Heart left ventricle (tissue), 16 donors: Measurements from ENCODE around the gene CECR2. TPM values are rescaled to one million over a fixed set of nuclear protein-coding genes. Genes with fewer than 3 reads are reported as not detected.

Experiments
- ATAC-seq, 4 donors: fragments of 200-7000 bp; cut with Tn5 transposase; one replicate each; pipeline ENCODE4 v1.9.1; 2020 to 2022; ENCODE audit warnings: moderate library complexity in 4 of 4, mild to moderate bottlenecking in 3 of 4, moderate number of reproducible peaks in 1 of 4
- DNase-seq, 5 donors: peaks; one replicate each; pipeline ENCODE4 v3.0.0-alpha.2; 2020
- H3K27ac ChIP-seq, 12 donors: fragments of 200-600 bp; sonication (generic) in 4 of 12; one replicate each; pipeline versions ENCODE4 v1.5.0 to v1.8.0; 2016 to 2022; ENCODE audit warnings: mild to moderate bottlenecking in 2 of 12
- H3K27me3 ChIP-seq, 9 donors: fragments of 200-600 bp; sonication (generic) in 2 of 9; one replicate each; pipeline versions ENCODE4 v1.5.1 to v1.8.0; 2016 to 2022; ENCODE audit warnings: mild to moderate bottlenecking in 3 of 9
- H3K36me3 ChIP-seq, 9 donors: fragments of 200-600 bp; sonication (generic) in 2 of 9; one replicate each; pipeline versions ENCODE4 v1.5.0 to v1.8.0; 2018 to 2022; ENCODE audit warnings: mild to moderate bottlenecking in 2 of 9
- H3K4me1 ChIP-seq, 12 donors: fragments of 200-600 bp; sonication (generic) in 4 of 12; one replicate each; pipeline versions ENCODE4 v1.5.0 to v1.8.0; 2016 to 2022; ENCODE audit warnings: mild to moderate bottlenecking in 3 of 12
- H3K4me3 ChIP-seq, 12 donors: fragments of 200-600 bp; sonication (generic) in 4 of 12; one replicate each; pipeline versions ENCODE4 v1.5.0 to v1.8.0; 2017 to 2022; ENCODE audit warnings: mild to moderate bottlenecking in 9 of 12, moderate library complexity in 4 of 12
- H3K9me3 ChIP-seq, 12 donors: fragments of 200-600 bp; sonication (generic) in 4 of 12; one replicate each; pipeline versions ENCODE4 v1.5.0 to v1.8.0; 2016 to 2022; ENCODE audit warnings: mild to moderate bottlenecking in 1 of 12
- POLR2A ChIP-seq, 2 donors: fragments of 450-650 bp; IDR thresholded peaks; one replicate each; pipeline ENCODE4 v1.6.1; 2017; ENCODE audit warnings: antibody characterized with exemption in 2 of 2, mild to moderate bottlenecking in 2 of 2, moderate library complexity in 2 of 2
- WGBS, 4 donors: extraction: QIAGEN DNeasy Blood & Tissue Kit in 2 of 4; methylation state at CpG; one replicate each; pipeline versions ENCODE4 v1.1.5 to v1.1.7; 2013 to 2018; 5-methylcytosine and 5-hydroxymethylcytosine counted together
- intact Hi-C, 10 donors: fragments of 100-400 bp; cut with DNase I; formaldehyde crosslinking; loops; one replicate each; pipeline versions ENCODE4 v1.11.1 to v1.14.2; 2022
- polyA plus RNA-seq, 2 donors: library from polyadenylated mRNA; stranded (reverse); fragments of 200-250 nt; gene quantifications; one replicate each; pipeline ENCODE4 v1.2.3, GENCODE V29; 2013
- total RNA-seq, 9 donors: library from RNA; depleted of rRNA in 2 of 9; stranded (reverse); fragments of >200 nt in 2 of 9; fragmentation: NEBNext Ultra II Directional in 3 of 9; extraction: Animal tissue kit (Norgen Biotek cat#: 25700) in 3 of 9; gene quantifications; one replicate each; pipeline versions ENCODE4 v1.1.0 to v1.2.4, GENCODE V29; 2016 to 2023
- TF ChIP-seq, protein P1 (sequence below), 12 donors: fragments of 200-600 bp; sonication (generic) in 4 of 12; IDR thresholded peaks; one replicate each; pipeline versions ENCODE4 v1.5.0 to v1.8.0; 2018 to 2022; ENCODE audit warnings: antibody characterized with exemption in 12 of 12, mild to moderate bottlenecking in 5 of 12
- donor health status: ischemic (EF 13 %, LVEDD 7.1; RV severe dilation, severe dysfunction).
- donor health status: healthy with polysubstance abuse.
- donor health status: DM: no; HTN: yes; CAD: no.
- donor health status: DM: no; HTN: no; CAD: no.
- donor health status: ischemic (EF 25% LVEDD 6.9; RV normal size, moderate dysfunction).
- donor health status: ischemic (EF 25% LVEDD 5.7; RV mildly dilated, moderate dysfunction).
- donor health status: healthy.
- donor health status: DM: yes; HTN: yes; CAD: no.
- donor health status: ischemic (EF 35%, LVEDD 5.7; RV mildly dilated, moderate dysfunction).
- donor health status: nonischemic (EF 11% LVEDD 7.7; RV severe dilation, severe dysfunction).
- donor health status: DM: yes; HTN: yes; CAD: no.
- donor health status: PGD.
- donor health status: ischemic (EF 29% LVEDD 5.4; RV normal size, mild dysfunction).
- donor health status: nonischemic (EF 23%, LVEDD 6.1; RV moderate dilation, normal function).

Gene CECR2
- total and polyA plus RNA-seq, 11 donors = 3.8 to 11.6 (median 6.8) TPM

DNA sequence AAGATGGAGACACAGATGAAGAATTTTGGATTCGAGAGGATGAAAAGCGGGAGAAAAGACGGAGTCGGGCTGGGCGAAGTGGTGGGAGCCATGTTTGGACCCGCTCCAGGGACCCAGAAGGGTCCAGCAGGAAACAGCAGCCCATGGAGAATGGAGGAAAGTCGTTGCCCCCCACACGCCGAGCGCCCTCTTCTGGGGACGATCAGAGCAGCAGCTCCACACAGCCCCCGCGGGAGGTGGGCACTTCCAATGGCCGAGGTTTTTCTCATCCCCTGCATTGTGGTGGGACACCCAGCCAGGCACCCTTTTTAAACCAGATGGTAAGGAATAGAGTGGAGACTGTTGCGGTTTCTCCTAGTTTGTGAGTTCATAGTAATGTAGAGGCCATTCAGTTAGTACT is 171.2 kb downstream of the CECR2 start:
- H3K4me3 ChIP-seq = no peak overlapping the region
- WGBS, 4 donors = 85 to 89% (median 87%) methylated on average over 15 of the region's 15 CpGs
- H3K27me3 ChIP-seq = no peaks in the 10 kb centered on the region
- no peaks in the 10 kb centered on the region for H3K4me1 ChIP-seq
- ATAC-seq = no peak
- H3K9me3 ChIP-seq = no peaks in the 10 kb centered on the region
- TF ChIP-seq, protein P1, sequence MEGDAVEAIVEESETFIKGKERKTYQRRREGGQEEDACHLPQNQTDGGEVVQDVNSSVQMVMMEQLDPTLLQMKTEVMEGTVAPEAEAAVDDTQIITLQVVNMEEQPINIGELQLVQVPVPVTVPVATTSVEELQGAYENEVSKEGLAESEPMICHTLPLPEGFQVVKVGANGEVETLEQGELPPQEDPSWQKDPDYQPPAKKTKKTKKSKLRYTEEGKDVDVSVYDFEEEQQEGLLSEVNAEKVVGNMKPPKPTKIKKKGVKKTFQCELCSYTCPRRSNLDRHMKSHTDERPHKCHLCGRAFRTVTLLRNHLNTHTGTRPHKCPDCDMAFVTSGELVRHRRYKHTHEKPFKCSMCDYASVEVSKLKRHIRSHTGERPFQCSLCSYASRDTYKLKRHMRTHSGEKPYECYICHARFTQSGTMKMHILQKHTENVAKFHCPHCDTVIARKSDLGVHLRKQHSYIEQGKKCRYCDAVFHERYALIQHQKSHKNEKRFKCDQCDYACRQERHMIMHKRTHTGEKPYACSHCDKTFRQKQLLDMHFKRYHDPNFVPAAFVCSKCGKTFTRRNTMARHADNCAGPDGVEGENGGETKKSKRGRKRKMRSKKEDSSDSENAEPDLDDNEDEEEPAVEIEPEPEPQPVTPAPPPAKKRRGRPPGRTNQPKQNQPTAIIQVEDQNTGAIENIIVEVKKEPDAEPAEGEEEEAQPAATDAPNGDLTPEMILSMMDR (IDR thresholded peaks at IDR 0.05) = peak in 1 of 12 donors; percentile 15
- no peak for TF ChIP-seq POLR2A (IDR thresholded peaks at IDR 0.05)
- peaks cover 0 to 48% (median 26%) of the 10 kb centered on the region in 9 donors for H3K36me3 ChIP-seq
- no peak for DNase-seq
- H3K27ac ChIP-seq = no peak overlapping the region
- intact Hi-C loops = no loop called here

DNA sequence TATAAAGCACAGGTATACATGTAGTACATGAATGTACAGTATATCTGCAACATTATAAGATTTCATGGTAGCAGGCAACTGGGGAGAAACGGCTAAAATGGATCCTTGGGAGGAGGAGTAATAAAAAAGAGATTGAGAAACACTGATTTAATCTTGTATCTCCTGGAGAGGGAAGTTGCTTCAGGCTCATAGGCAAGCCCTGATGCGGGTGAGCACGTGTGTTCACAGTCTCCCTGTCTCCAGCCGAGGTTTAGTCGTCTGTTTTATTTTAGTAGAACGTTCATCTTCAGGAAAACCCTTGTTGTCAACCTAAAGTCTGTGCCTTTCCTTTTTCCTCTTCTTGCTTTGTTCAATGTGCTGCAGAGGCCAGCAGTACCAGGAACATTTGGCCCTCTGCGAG is 172.2 kb downstream of the CECR2 start:
- Histone ChIP-seq H3K27me3 (no peaks in the 10 kb centered on the region), H3K36me3 (peaks cover 0 to 48% (median 26%) of the 10 kb centered on the region in 9 donors), H3K27ac (no peak overlapping the region), H3K4me1 (no peaks in the 10 kb centered on the region), H3K4me3 (no peak overlapping the region), H3K9me3 (no peaks in the 10 kb centered on the region)
- TF ChIP-seq, protein P1 (IDR thresholded peaks at IDR 0.05) = no peak
- TF ChIP-seq POLR2A (IDR thresholded peaks at IDR 0.05) = no peak
- intact Hi-C loops = no loop called here
- no peak for DNase-seq
- ATAC-seq = no peak
- 88 to 90% (median 89%) methylated on average over 7 of the region's 7 CpGs for WGBS, 4 donors

DNA sequence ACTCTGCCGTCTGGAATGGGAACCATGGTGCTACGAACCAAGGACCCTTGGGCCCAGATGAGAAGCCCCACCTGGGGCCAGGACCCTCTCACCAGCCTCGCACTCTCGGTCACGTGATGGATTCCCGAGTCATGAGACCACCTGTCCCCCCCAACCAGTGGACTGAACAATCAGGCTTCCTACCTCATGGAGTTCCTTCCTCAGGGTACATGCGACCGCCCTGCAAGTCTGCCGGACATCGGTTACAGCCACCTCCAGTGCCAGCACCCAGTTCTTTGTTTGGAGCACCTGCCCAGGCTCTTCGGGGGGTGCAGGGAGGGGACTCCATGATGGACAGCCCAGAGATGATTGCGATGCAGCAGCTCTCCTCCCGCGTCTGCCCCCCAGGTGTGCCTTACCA is 173.2 kb downstream of the CECR2 start:
- Histone ChIP-seq H3K4me3 (no peak overlapping the region), H3K4me1 (no peaks in the 10 kb centered on the region), H3K27me3 (no peaks in the 10 kb centered on the region), H3K9me3 (no peaks in the 10 kb centered on the region), H3K36me3 (peaks cover 0 to 48% (median 26%) of the 10 kb centered on the region in 9 donors), H3K27ac (no peak overlapping the region)
- WGBS, 4 donors = 95 to 97% (median 97%) methylated on average over 14 of the region's 14 CpGs
- intact Hi-C loops = no loop called here
- ATAC-seq = peak in 2 of 4 donors; percentile 12 to 13
- DNase-seq = no peak
- no peak for TF ChIP-seq POLR2A (IDR thresholded peaks at IDR 0.05)
- TF ChIP-seq, protein P1 (IDR thresholded peaks at IDR 0.05) = no peak

DNA sequence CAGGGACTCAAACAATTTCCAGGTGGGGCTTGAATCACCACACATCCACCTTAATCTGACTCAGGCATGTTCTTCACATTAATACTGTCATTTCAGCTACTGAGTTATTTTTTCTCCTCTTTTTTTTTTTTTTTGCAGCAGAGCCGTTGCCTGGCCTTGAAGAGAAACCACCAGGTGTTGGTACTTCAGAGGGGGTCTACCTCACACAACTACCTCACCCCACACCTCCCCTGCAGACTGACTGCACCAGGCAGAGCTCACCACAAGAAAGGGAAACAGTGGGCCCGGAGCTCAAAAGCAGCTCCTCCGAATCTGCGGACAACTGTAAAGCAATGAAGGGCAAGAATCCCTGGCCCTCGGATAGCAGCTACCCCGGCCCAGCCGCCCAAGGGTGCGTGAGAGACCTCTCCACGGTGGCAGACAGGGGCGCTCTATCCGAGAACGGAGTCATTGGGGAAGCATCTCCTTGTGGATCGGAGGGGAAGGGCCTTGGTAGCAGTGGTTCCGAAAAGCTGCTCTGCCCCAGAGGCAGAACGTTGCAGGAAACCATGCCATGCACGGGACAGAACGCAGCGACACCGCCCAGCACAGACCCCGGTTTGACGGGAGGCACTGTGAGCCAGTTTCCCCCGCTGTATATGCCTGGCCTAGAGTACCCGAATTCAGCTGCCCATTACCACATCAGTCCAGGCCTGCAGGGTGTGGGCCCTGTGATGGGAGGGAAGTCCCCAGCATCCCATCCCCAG is 178.9 kb downstream of the CECR2 start:
- DNase-seq (no peak), ATAC-seq (peak in 1 of 4 donors; percentile 37)
- intact Hi-C loops = no loop called here
- Histone ChIP-seq H3K36me3 (peaks cover 0 to 34% (median 8%) of the 10 kb centered on the region in 9 donors), H3K27ac (no peak overlapping the region), H3K9me3 (no peaks in the 10 kb centered on the region), H3K4me1 (peaks cover 0 to 3% (median 0%) of the 10 kb centered on the region in 12 donors), H3K27me3 (no peaks in the 10 kb centered on the region), H3K4me3 (no peak overlapping the region)
- TF ChIP-seq POLR2A (IDR thresholded peaks at IDR 0.05) = no peak
- TF ChIP-seq, protein P1 (IDR thresholded peaks at IDR 0.05) = no peak
- 93 to 95% (median 94%) methylated on average over 13 to 23 of the region's 23 CpGs for WGBS, 4 donors
